Nephron (organoid): ENCODE data around the gene GNG14.
"Not testable (repeated sequence)": the region's sequence is repeated elsewhere in the genome, so short reads cannot be mapped to it uniquely, and the experiment has no call there.

Experiments
- H3K27ac Mint-ChIP-seq, 3 experiments: 2 replicates each; pipeline ENCODE4 v1.8.0; 2020; ENCODE audit warnings: mixed read lengths in 3 of 3, mild to moderate bottlenecking in 2 of 3, moderate library complexity in 1 of 3
- H3K27me3 Mint-ChIP-seq: 2 replicates; pipeline ENCODE4 v1.8.0; 2021; ENCODE audit warnings: low read depth, mild to moderate bottlenecking, moderate library complexity, mixed read lengths
- H3K36me3 Mint-ChIP-seq: 2 replicates; pipeline ENCODE4 v1.8.0; 2020; ENCODE audit warnings: low read depth, mixed read lengths
- H3K4me1 Mint-ChIP-seq: 2 replicates; pipeline ENCODE4 v1.8.0; 2020; ENCODE audit warnings: mixed read lengths
- H3K4me3 Mint-ChIP-seq, 3 experiments: 2 replicates each; pipeline ENCODE4 v1.8.0; 2020; ENCODE audit warnings: mild to moderate bottlenecking in 3 of 3, mixed read lengths in 3 of 3, moderate library complexity in 2 of 3
- H3K9me3 Mint-ChIP-seq: 2 replicates; pipeline ENCODE4 v1.8.0; 2020; ENCODE audit warnings: mixed read lengths
- CTCF ChIP-seq, 3 experiments: fragments of 200-600 bp; sonication (generic); IDR thresholded peaks; one replicate each; pipeline ENCODE4 v1.5.0; 2021; ENCODE audit warnings: antibody characterized with exemption in 3 of 3; ENCODE audit not compliant: unreplicated experiment in 3 of 3

Gene GNG14

GRCh38 chr19:12687496-12688196, at the start of gene GNG14:
Gene GNG14, plus strand, starts transcription at chr19:12687998. Its CDS starts 51 bp downstream, at chr19:12688049.
- Mint-ChIP-seq H3K4me1 (no peaks in the 10 kb centered on the region), H3K9me3 (no peaks in the 10 kb centered on the region), H3K36me3 (no peaks in the 10 kb centered on the region), H3K4me3 (no peak within 1 kb of the TSS), H3K27ac (no peak within 1 kb of the TSS), H3K27me3 (peaks cover 5% of the 10 kb centered on the region)
- no peak for TF ChIP-seq CTCF (IDR thresholded peaks at IDR 0.05; ENCODE audit: unreplicated experiment in 3 of 3)

DNA sequence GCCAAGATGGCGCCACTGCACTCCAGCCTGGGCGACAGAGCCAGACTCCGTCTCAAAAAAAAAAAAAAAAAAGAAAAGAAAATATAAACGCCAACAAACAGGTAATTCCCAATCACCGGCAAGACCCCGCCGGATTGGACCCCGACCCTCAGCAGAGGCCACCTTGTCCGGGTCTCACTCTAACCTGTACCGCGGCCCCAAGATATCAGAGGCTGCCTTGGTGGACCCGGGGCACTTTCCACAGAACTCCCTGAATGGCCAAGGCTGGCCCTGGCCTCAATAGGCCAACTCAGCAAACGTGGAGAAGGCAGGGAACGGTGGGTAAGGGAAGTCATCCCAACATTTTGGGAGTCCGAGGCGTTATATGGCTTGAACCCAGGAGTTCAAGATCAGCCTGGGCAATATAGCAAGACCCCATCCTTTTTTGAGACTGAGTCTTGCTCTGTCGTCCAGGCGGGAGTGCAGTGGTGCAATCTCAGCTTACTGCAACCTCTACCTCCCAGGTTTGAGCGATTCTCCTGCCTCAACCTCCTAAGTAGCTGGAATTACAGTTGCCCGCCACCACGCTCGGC, 49.1 kb upstream of the GNG14 start:
- peaks cover 5% of the 10 kb centered on the region for H3K4me1 Mint-ChIP-seq
- no peak overlapping the region for H3K27ac Mint-ChIP-seq
- H3K9me3 Mint-ChIP-seq, result peaks cover 2% of the 10 kb centered on the region
- no peaks in the 10 kb centered on the region for H3K27me3 Mint-ChIP-seq
- no peak overlapping the region for H3K4me3 Mint-ChIP-seq
- peaks cover 6% of the 10 kb centered on the region for H3K36me3 Mint-ChIP-seq
- no peak for TF ChIP-seq CTCF (IDR thresholded peaks at IDR 0.05; ENCODE audit: unreplicated experiment in 3 of 3)

- TF ChIP-seq CTCF (IDR thresholded peaks at IDR 0.05; ENCODE audit: unreplicated experiment in 3 of 3), result peak; percentile 63 to 74 (median 65)
- Mint-ChIP-seq H3K27me3 (no peaks in the 10 kb centered on the region), H3K4me1 (peaks cover 5% of the 10 kb centered on the region), H3K36me3 (no peaks in the 10 kb centered on the region), H3K9me3 (no peaks in the 10 kb centered on the region), H3K27ac (no peak overlapping the region), H3K4me3 (peak overlapping the region; percentile 13 to 35 (median 22))
These were observed 47.7 kb upstream of the GNG14 start for GRCh38 chr19:12639901-12640613.

DNA sequence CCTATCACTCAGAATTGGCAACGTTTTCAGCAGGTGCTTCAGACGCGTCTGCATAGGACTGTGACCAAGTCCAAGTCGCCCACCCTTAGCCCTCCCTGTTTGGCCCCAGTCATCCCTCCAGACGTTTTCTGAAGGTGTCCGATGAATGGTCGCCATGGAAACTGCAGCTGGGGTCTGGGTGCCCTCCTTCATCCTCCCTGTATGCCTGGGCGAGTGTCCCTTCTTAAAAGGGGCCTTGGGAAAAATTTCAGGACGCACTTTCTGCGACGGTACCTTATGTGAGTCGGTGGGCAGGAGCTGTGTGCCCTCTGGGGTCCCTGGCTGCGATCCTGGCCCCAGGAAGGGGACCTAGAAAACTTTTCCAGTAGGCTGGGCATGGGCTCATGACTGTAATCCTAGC, 46.3 kb upstream of the GNG14 start:
- H3K36me3 Mint-ChIP-seq, result peaks cover 4% of the 10 kb centered on the region
- H3K4me1 Mint-ChIP-seq, result peaks cover 5% of the 10 kb centered on the region
- H3K27ac Mint-ChIP-seq, result no peak overlapping the region
- no peaks in the 10 kb centered on the region for H3K27me3 Mint-ChIP-seq
- H3K4me3 Mint-ChIP-seq, result no peak overlapping the region
- no peaks in the 10 kb centered on the region for H3K9me3 Mint-ChIP-seq
- TF ChIP-seq CTCF (IDR thresholded peaks at IDR 0.05; ENCODE audit: unreplicated experiment in 3 of 3), result no peak

DNA sequence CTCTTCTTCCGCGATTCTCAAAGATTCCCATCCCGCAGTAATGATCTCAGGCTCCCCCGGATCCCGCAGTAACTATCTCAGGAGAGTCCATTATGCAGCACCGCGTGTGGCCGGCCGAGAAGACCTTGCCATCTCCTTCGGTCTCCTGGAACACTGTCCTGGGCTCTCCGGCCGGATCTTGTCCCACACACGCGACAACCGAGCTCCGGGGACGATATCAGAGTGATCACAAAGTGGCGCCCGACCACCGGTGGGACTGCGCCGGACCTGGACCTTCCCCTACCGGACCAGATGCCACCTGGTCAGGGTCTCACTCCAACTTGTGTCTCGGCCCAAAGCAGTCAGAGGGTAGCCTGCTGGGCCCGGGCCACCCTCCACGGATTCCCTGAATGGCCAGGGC, 45.3 kb upstream of the GNG14 start:
- no peak overlapping the region for H3K4me3 Mint-ChIP-seq
- H3K36me3 Mint-ChIP-seq, result peaks cover 4% of the 10 kb centered on the region
- H3K9me3 Mint-ChIP-seq, result no peaks in the 10 kb centered on the region
- peaks cover 5% of the 10 kb centered on the region for H3K4me1 Mint-ChIP-seq
- no peaks in the 10 kb centered on the region for H3K27me3 Mint-ChIP-seq
- TF ChIP-seq CTCF (IDR thresholded peaks at IDR 0.05; ENCODE audit: unreplicated experiment in 3 of 3), result no peak
- H3K27ac Mint-ChIP-seq, result no peak overlapping the region

GRCh38 chr19:12643716-12644115, 44.1 kb upstream of the GNG14 start:
- H3K36me3 Mint-ChIP-seq, H3K27me3 Mint-ChIP-seq, H3K9me3 Mint-ChIP-seq, H3K27ac Mint-ChIP-seq, H3K4me1 Mint-ChIP-seq, H3K4me3 Mint-ChIP-seq: not testable (repeated sequence)
